ENCODE measurements around the gene KRTAP12-4. TPM values are rescaled to one million over a fixed set of nuclear protein-coding genes. Genes with fewer than 3 reads are reported as not detected.
"Not testable (repeated sequence)": the region's sequence is repeated elsewhere in the genome, so short reads cannot be mapped to it uniquely, and the experiment has no call there.

Gene KRTAP12-4
- total and polyA plus RNA-seq, 9 donors: not detected

DNA sequence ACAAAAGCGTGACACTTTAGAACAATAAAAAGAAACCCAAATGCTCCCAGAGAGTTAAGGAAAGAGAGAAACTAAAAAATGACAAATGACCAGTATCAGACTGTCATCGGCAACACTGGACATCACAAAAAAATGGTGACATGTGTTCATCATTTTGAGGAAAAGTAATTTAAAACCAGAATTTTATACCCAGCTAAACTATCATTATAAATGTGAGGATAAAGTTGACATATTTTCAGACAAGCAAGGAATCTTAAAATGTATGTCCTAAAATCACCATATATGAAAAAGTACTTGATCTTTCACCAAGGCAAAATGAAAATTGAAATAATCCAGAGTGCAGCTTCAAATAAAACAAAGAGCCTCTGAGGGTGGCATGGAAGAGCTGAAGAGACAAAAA lies 9.6 kb downstream of the KRTAP12-4 start:
- Histone ChIP-seq H3K27me3 (ENCODE audit: control insufficient read depth, insufficient read depth, low read length) (no peaks in the 10 kb centered on the region), H3K9me3 (replicated peaks; ENCODE audit: control insufficient read depth, low read depth, low read length) (peaks cover 9% of the 10 kb centered on the region), H3K4me3 (ENCODE audit: low read length) (no peak overlapping the region), H3K36me3 (ENCODE audit: control insufficient read depth, insufficient read depth, low read length) (no peaks in the 10 kb centered on the region), H3K4me1 (ENCODE audit: control insufficient read depth, insufficient read depth, low read length) (peaks cover 2% of the 10 kb centered on the region), H3K27ac (ENCODE audit: low read length) (no peak overlapping the region)
- WGBS (ENCODE audit: insufficient coverage): no CpG with 5 or more reads among the region's 2 CpGs
- DNase-seq: no peak

DNA sequence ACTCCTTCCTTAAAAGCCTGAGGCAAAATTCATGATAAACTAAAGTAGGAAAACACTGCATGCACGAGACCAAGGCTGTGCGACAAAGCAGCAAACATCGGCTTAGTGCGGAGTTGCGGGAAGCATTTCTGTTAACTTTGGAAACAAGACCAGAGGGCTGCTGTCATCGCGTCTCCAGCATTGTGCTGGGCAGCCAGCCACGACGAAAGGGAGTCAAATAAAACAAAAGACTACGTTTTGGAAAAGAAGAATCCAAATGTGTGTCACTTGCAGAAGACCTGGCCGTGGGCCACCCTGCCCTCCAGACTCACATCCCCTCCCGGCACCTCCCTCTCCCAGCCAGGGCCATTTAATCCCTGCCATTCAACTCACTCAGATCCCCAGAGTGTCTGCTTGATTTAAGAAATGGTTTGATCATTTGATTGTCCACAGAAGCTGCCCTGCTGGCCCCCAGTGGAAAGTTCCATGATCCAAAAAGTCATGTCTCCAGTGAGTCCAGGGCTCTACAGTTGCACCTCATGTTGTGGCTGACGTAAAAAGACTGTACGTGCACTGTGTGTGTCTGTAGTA lies 10.6 kb downstream of the KRTAP12-4 start:
- Histone ChIP-seq H3K4me1 (ENCODE audit: control insufficient read depth, insufficient read depth, low read length) (peaks cover 2% of the 10 kb centered on the region), H3K27ac (ENCODE audit: low read length) (no peak overlapping the region), H3K27me3 (ENCODE audit: control insufficient read depth, insufficient read depth, low read length) (no peaks in the 10 kb centered on the region), H3K4me3 (ENCODE audit: low read length) (no peak overlapping the region), H3K36me3 (ENCODE audit: control insufficient read depth, insufficient read depth, low read length) (no peaks in the 10 kb centered on the region), H3K9me3 (replicated peaks; ENCODE audit: control insufficient read depth, low read depth, low read length) (peaks cover 9% of the 10 kb centered on the region)
- no peak for DNase-seq
- WGBS (ENCODE audit: insufficient coverage): 85% methylated on average over 12 of the region's 14 CpGs

DNA sequence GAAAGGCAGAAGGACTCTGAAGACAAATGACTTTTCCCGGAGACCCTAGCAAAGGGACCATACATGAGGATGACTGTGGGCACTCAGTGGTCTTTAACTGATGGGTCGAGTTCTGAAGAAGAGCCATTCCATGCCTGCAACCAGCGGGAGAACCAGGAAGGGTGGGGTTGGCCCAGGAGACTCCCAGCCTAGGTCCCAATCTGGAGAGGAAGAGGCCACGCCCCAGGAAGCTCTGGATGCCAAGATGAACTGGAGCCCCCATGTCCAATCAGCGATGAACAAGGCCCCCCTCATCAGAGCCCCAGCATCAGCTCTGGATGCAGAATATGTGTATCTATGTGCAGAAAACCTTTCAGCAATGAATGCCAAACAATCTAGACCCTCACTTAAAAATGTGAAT lies 13.7 kb downstream of the KRTAP12-4 start:
- H3K36me3 ChIP-seq (ENCODE audit: control insufficient read depth, insufficient read depth, low read length): no peaks in the 10 kb centered on the region
- no peak overlapping the region for H3K4me3 ChIP-seq (ENCODE audit: low read length)
- DNase-seq: no peak
- H3K4me1 ChIP-seq (ENCODE audit: control insufficient read depth, insufficient read depth, low read length): peaks cover 2% of the 10 kb centered on the region
- no peaks in the 10 kb centered on the region for H3K27me3 ChIP-seq (ENCODE audit: control insufficient read depth, insufficient read depth, low read length)
- 88% methylated on average over 3 of the region's 5 CpGs for WGBS (ENCODE audit: insufficient coverage)
- H3K27ac ChIP-seq (ENCODE audit: low read length): no peak overlapping the region
- peaks cover 9% of the 10 kb centered on the region for H3K9me3 ChIP-seq (replicated peaks; ENCODE audit: control insufficient read depth, low read depth, low read length)

DNA sequence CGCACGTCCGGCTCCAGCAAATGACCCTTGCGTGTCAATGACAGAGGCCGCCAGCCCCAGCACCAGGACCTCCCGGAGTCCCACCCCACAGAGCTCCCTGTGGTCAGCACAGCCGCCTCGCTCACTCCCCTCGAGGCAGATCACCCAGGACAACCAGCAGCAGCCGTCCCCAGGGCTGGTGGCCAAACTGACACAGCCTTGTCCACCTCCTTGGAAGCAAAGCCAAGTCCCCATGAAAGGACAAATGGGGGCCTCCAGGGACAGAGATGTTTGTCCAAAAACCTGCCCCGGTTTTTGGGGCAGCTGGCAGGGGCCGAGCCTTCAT lies 15.2 kb downstream of the KRTAP12-4 start:
- no peaks in the 10 kb centered on the region for H3K36me3 ChIP-seq (ENCODE audit: control insufficient read depth, insufficient read depth, low read length)
- no peak for DNase-seq
- H3K4me1 ChIP-seq (ENCODE audit: control insufficient read depth, insufficient read depth, low read length): peaks cover 2% of the 10 kb centered on the region
- H3K27me3 ChIP-seq (ENCODE audit: control insufficient read depth, insufficient read depth, low read length): no peaks in the 10 kb centered on the region
- WGBS (ENCODE audit: insufficient coverage): 79% methylated on average over 12 of the region's 12 CpGs
- no peak overlapping the region for H3K27ac ChIP-seq (ENCODE audit: low read length)
- H3K4me3 ChIP-seq (ENCODE audit: low read length): no peak overlapping the region
- peaks cover 7% of the 10 kb centered on the region for H3K9me3 ChIP-seq (replicated peaks; ENCODE audit: control insufficient read depth, low read depth, low read length)

DNA sequence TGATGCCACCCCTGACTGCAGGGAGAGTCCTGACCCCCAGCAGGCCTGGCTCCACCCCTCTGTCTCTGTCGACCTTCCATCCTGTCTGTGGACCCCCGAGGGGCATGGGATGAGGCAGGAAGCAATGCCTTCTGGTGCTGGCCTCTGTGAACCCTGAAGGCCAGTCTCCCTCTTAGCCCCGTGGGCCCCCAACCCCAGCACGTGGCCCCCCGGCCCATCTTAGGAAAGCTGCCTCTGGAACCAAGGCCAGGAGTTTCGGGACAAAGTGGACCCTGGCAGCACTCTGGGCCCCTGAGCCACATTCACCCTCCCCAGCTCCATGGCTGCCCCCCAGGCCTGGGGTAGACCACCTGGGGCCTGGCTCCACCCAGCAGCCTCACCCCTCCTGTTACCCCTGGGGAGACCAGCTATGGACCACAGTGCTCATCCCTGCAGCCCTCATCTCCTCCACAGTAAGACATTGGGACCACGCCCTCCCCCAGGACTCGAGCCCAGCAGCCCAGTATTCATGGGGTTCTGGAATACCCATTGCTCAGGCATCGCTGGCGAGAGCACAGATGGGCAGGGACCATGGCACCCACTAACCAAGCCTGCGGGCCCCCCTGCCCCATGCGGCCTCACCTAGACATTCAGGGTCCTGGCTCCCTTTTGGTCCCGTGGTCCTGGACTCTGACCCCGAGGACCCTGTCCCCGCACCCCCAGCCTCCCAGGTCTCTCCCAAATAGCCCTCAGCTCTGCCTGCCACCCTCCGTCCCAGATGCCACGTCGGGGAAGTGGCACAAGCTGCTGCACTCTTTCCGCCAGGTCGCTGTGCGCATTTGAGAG lies 15.7 kb downstream of the KRTAP12-4 start:
- H3K27me3 ChIP-seq (ENCODE audit: control insufficient read depth, insufficient read depth, low read length); H3K4me3 ChIP-seq (ENCODE audit: low read length); H3K9me3 ChIP-seq (replicated peaks; ENCODE audit: control insufficient read depth, low read depth, low read length); H3K4me1 ChIP-seq (ENCODE audit: control insufficient read depth, insufficient read depth, low read length); H3K27ac ChIP-seq (ENCODE audit: low read length); H3K36me3 ChIP-seq (ENCODE audit: control insufficient read depth, insufficient read depth, low read length); DNase-seq: not testable (repeated sequence)
- WGBS (ENCODE audit: insufficient coverage): 89% methylated on average over 13 of the region's 21 CpGs

DNA sequence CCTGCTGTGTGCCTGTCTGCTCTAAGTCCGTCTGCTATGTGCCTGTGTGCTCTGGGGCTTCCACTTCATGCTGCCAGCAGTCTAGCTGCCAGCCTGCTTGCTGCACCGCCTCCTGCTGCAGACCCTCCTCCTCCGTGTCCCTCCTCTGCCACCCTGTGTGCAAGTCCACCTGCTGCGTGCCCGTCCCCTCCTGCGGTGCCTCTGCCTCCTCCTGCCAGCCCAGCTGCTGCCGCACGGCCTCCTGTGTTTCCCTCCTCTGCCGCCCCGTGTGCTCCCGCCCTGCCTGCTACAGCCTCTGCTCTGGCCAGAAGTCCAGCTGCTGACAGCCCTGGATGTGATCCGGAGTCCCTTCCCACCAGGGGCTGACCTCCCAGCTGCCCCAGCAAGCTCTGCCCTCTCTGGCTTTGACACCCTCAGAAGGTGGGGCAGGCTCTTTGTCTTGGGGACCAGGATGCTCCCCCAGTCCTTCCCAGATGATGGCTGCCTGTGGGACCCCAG lies 16.6 kb downstream of the KRTAP12-4 start:
- not testable (repeated sequence) for H3K9me3 ChIP-seq (replicated peaks; ENCODE audit: control insufficient read depth, low read depth, low read length); H3K4me3 ChIP-seq (ENCODE audit: low read length); DNase-seq; H3K27me3 ChIP-seq (ENCODE audit: control insufficient read depth, insufficient read depth, low read length); H3K4me1 ChIP-seq (ENCODE audit: control insufficient read depth, insufficient read depth, low read length); H3K27ac ChIP-seq (ENCODE audit: low read length); H3K36me3 ChIP-seq (ENCODE audit: control insufficient read depth, insufficient read depth, low read length)
- 57% methylated on average over 3 of the region's 12 CpGs for WGBS (ENCODE audit: insufficient coverage)

DNA sequence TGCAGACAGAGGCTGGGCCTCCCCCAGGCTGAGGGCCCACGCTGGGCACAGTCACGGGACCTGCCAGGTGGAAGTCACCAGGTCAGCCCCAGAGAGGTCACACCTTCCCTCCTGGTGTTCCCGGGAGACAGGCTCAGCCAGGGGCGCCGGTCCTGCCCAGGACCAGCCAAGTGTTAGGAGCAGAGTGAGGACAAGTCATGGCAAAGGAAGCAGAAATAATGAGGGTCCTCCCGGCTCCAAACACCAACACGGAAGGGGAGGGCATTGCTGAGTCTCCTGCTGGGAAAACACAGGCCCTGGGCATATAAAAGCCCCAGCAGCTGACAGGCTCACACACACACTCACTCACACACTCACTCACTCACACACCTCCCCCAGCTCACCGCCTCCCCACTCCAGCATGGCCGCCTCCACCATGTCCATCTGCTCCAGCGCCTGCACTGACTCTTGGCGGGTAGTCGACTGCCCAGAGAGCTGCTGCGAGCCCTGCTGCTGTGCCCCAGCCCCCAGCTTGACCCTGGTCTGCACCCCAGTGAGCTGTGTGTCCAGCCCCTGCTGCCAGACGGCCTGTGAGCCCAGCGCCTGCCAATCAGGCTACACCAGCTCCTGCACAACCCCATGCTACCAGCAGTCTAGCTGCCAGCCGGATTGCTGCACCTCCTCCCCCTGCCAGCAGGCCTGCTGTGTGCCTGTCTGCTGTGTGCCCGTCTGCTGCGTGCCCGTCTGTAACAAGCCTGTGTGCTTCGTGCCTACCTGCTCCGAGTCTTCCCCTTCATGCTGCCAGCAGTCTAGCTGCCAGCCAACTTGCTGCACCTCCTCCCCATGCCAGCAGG lies 17.2 kb downstream of the KRTAP12-4 start, which contains the start of gene KRTAP10-10:
Gene KRTAP10-10, plus strand, starts transcription at position 339 of the 833 bp plus-strand sequence. Its CDS starts 62 bp downstream, at position 401.
- Histone ChIP-seq H3K36me3 (ENCODE audit: control insufficient read depth, insufficient read depth, low read length) (no peaks in the 10 kb centered on the region), H3K9me3 (replicated peaks; ENCODE audit: control insufficient read depth, low read depth, low read length) (peaks cover 2% of the 10 kb centered on the region), H3K4me3 (ENCODE audit: low read length) (no peak within 1 kb of the TSS), H3K4me1 (ENCODE audit: control insufficient read depth, insufficient read depth, low read length) (peaks cover 2% of the 10 kb centered on the region), H3K27ac (ENCODE audit: low read length) (no peak within 1 kb of the TSS), H3K27me3 (ENCODE audit: control insufficient read depth, insufficient read depth, low read length) (no peaks in the 10 kb centered on the region)
- no peak for DNase-seq
- WGBS (ENCODE audit: insufficient coverage): 61% methylated on average over 15 of the region's 21 CpGs

DNA sequence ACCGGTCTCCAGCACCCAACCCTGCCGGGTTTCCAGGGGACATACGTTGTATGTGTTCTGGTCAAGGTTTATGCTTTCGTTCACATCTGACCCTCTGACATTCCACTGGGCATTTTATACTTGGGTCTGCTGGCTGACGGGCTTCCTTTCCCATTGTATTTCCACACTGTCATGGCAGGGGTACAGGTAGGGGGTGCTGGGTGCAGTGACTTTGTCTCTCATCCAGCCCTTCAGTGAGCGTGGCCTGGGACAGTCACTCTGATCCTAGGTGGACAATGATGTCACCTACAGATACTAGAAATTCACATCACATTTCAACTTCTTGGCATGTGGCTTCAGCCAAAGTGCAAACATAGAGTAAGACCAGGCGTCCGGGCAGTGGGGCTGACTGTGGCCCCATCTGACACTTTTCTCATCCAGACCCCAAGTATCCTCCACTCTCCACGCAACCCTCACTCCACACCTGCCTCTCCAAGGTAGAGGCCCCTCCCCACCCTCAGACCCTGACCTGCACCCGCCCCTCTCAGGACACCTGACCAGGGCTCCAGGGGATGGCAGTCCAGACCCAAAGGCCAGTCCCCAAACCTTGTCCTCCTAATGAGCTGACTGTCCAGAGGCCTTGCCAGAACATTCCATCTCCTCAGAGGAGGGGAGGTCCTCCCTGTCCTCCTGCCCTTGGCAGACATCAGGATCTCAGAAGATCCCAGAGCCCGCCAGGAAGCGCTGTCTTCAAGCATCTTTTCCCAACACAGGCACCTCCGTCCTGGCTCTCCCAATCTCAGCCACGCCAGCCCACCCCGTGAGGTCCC lies 18.0 kb downstream of the KRTAP12-4 start:
- no peak for DNase-seq
- Histone ChIP-seq H3K9me3 (replicated peaks; ENCODE audit: control insufficient read depth, low read depth, low read length) (peaks cover 6% of the 10 kb centered on the region), H3K4me3 (ENCODE audit: low read length) (no peak overlapping the region), H3K27me3 (ENCODE audit: control insufficient read depth, insufficient read depth, low read length) (no peaks in the 10 kb centered on the region), H3K27ac (ENCODE audit: low read length) (no peak overlapping the region), H3K4me1 (ENCODE audit: control insufficient read depth, insufficient read depth, low read length) (peaks cover 2% of the 10 kb centered on the region), H3K36me3 (ENCODE audit: control insufficient read depth, insufficient read depth, low read length) (no peaks in the 10 kb centered on the region)
- 72% methylated on average over 13 of the region's 15 CpGs for WGBS (ENCODE audit: insufficient coverage)

DNA sequence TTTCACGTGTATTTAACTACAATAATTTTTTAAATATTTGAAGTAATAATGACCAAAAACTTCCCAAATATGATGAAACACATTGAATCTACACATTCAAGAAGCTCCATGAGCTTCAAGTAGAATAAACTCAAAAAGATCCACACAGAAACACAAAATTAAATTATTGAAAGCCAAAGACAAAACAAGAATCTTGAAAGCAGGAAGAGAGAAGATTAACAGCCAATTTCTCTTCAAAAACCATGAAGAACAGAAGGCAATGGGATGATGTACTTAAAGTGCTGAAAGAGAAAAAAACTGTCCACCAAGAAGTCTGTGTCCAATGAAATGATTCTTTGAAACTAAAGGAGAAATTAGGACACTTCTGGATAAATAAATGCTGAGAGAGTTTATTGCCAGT lies 22.4 kb downstream of the KRTAP12-4 start:
- peaks cover 6% of the 10 kb centered on the region for H3K27me3 ChIP-seq (ENCODE audit: control insufficient read depth, insufficient read depth, low read length)
- WGBS (ENCODE audit: insufficient coverage): no CpG with 5 or more reads among the region's 1 CpG

More for the DNA sequence above, 22.4 kb downstream of the KRTAP12-4 start:
- no peak for DNase-seq
- Histone ChIP-seq H3K4me1 (ENCODE audit: control insufficient read depth, insufficient read depth, low read length) (peaks cover 3% of the 10 kb centered on the region), H3K36me3 (ENCODE audit: control insufficient read depth, insufficient read depth, low read length) (no peaks in the 10 kb centered on the region), H3K4me3 (ENCODE audit: low read length) (no peak overlapping the region), H3K27ac (ENCODE audit: low read length) (no peak overlapping the region), H3K9me3 (replicated peaks; ENCODE audit: control insufficient read depth, low read depth, low read length) (peaks cover 7% of the 10 kb centered on the region)

All from muscle of leg (tissue), 11 donors.